K562 (cell line): ENCODE results near the gene C22orf42. TPM values are rescaled to one million over a fixed set of nuclear protein-coding genes. Genes with fewer than 3 reads are reported as not detected.
"Not testable (repeated sequence)": the region's sequence is repeated elsewhere in the genome, so short reads cannot be mapped to it uniquely, and the experiment has no call there.

Experiments
- ATAC-seq: fragments of 200-7000 bp; cut with Tn5 transposase; 3 replicates; pipeline ENCODE4 v1.9.1; 2020; ENCODE audit warnings: moderate library complexity
- BruUV-seq: library from RNA; stranded (reverse); fragments of 400-500 nt; replicated peaks from 2 replicates; lab custom pipeline; 2021; lab: Mats Ljungman, UMichigan
- CTCF ChIA-PET: fragments of 300-600 bp; formaldehyde crosslinking; extraction: SDS; loops from one replicate; lab custom pipeline; 2021; ENCODE audit warnings: low intra/inter-chr PET ratio; lab: Yijun Ruan, JAX
- POLR2A ChIA-PET: fragments of 300-600, 350-650 bp; sonication (Branson Sonifier 250); formaldehyde crosslinking; extraction: SDS; loops from one replicate; lab custom pipeline; 2021; ENCODE audit warnings: antibody characterized with exemption, inconsistent platforms; lab: Yijun Ruan, JAX
- DNase-seq, 4 experiments: peaks; one replicate each; pipeline versions ENCODE4 v3.0.0 to v3.0.0-alpha.2; 2011 to 2018; ENCODE audit warnings: low spot score in 3 of 4, mixed read lengths in 3 of 4; ENCODE audit errors: extremely low read depth in 1 of 4
- FAIRE-seq: peaks from 2 replicates; lab custom pipeline; 2011; peaks lifted over from hg19 to GRCh38; lab: Jason Lieb, UNC
- H2AFZ ChIP-seq: 2 replicates; pipeline ENCODE4 v1.6.0; 2011; ENCODE audit warnings: low read depth, low read length, control low read depth, inconsistent platforms
- H3K27ac ChIP-seq: fragments of 200-600 bp; 3 replicates; pipeline ENCODE4 v1.8.0; 2011; ENCODE audit warnings: low read depth, mild to moderate bottlenecking, control low read depth, inconsistent platforms, low read length, moderate library complexity, mixed read lengths; ENCODE audit errors: extremely low read depth
- H3K27me3 ChIP-seq, 2 experiments: fragments of 300-600 bp in 1 of 2; 2 replicates in 1 of 2; 3 replicates in 1 of 2; pipeline versions ENCODE4 v1.6.0 to v1.8.0; 2011; ENCODE audit warnings: inconsistent platforms in 2 of 2, low read length in 2 of 2, mild to moderate bottlenecking in 1 of 2, mixed read lengths in 1 of 2, moderate library complexity in 1 of 2; ENCODE audit not compliant: control insufficient read depth in 2 of 2, insufficient read depth in 2 of 2
- H3K36me3 ChIP-seq: fragments of 300-600 bp; 3 replicates; pipeline ENCODE4 v1.8.0; 2011; ENCODE audit warnings: mild to moderate bottlenecking, low read length, inconsistent platforms; ENCODE audit not compliant: control insufficient read depth, insufficient read depth
- H3K4me1 ChIP-seq, 2 experiments: fragments of 200-600 bp in 1 of 2; replicated peaks in 1 of 2; 2 replicates in 1 of 2; 3 replicates in 1 of 2; pipeline versions ENCODE4 v1.5.1 to v1.8.0; 2011; ENCODE audit warnings: inconsistent platforms in 2 of 2, low read length in 2 of 2, mild to moderate bottlenecking in 1 of 2, mixed read lengths in 1 of 2, moderate library complexity in 1 of 2; ENCODE audit not compliant: control insufficient read depth in 2 of 2, insufficient read depth in 2 of 2
- H3K4me2 ChIP-seq: 2 replicates; pipeline ENCODE4 v1.6.1; 2011; ENCODE audit warnings: low read length, control low read depth, inconsistent platforms, mixed read lengths; ENCODE audit not compliant: insufficient read depth
- H3K4me3 ChIP-seq: fragments of 200-600 bp; sonication (generic), shearing (Covaris generic); 2 replicates; pipeline ENCODE4 v1.5.1; 2016; ENCODE audit warnings: control low read depth, inconsistent platforms
- H3K79me2 ChIP-seq: fragments of 200-600 bp; 3 replicates; pipeline ENCODE4 v1.8.0; 2011; ENCODE audit warnings: low read length, inconsistent platforms; ENCODE audit not compliant: control insufficient read depth, insufficient read depth
- H3K9ac ChIP-seq, 2 experiments: 2 replicates each; pipeline versions ENCODE4 v1.6.0 to v1.6.1; 2011; ENCODE audit warnings: low read depth in 2 of 2, low read length in 2 of 2, control low read depth in 1 of 2, inconsistent platforms in 1 of 2, mild to moderate bottlenecking in 1 of 2, mixed read lengths in 1 of 2; ENCODE audit not compliant: insufficient read depth in 1 of 2
- H3K9me1 ChIP-seq: one replicate; pipeline ENCODE4 v1.6.0; 2011; ENCODE audit warnings: inconsistent platforms, mild to moderate bottlenecking, low read length, moderate library complexity; ENCODE audit not compliant: control insufficient read depth, insufficient read depth
- H3K9me3 ChIP-seq: replicated peaks from 2 replicates; pipeline ENCODE4 v1.5.1; 2011; ENCODE audit warnings: low read depth, low read length, inconsistent platforms; ENCODE audit not compliant: control insufficient read depth, insufficient read depth
- H4K20me1 ChIP-seq: replicated peaks from 2 replicates; pipeline ENCODE4 v1.6.1; 2011; ENCODE audit warnings: low read length, inconsistent platforms, mixed read lengths; ENCODE audit not compliant: control insufficient read depth, insufficient read depth
- HCFC1 ChIP-seq: IDR thresholded peaks from 2 replicates; pipeline ENCODE4 v1.6.1; 2012; ENCODE audit warnings: low read depth, low read length, improper control_type of control experiment
- WGBS: fragments of 100-300 bp; shearing (Covaris generic); methylation state at CpG from one replicate; pipeline ENCODE4 v1.1.6; 2016; ENCODE audit warnings: low coverage, mixed read lengths; ENCODE audit not compliant: insufficient coverage; ENCODE audit errors: missing lambda C conversion rate; 5-methylcytosine and 5-hydroxymethylcytosine counted together
- in situ Hi-C: fragments of 300-500 bp; cut with MboI; formaldehyde crosslinking; loops from 4 replicates; pipeline ENCODE4 v1.15.0; 2018; ENCODE audit warnings: inconsistent platforms, mixed read lengths
- intact Hi-C: fragments of 100-400 bp; cut with micrococcal nuclease; formaldehyde crosslinking; loops from 2 replicates; pipeline ENCODE4 v1.14.2; 2022
- polyA plus RNA-seq, 8 experiments: library from polyadenylated mRNA; depleted of rRNA in 4 of 8; stranded (reverse) in 5 of 8; unstranded in 3 of 8; fragments of >200 nt; fragmentation: Nextera tagmentation in 2 of 8; fragmentation: Illumina TruSeq in 1 of 8; extraction: Ambion mirVana in 2 of 8; extraction: Trizol in 1 of 8; gene quantifications; 2 replicates each; pipeline versions ENCODE4 v1.2.1 to v1.2.3, GENCODE V29; 2011 to 2014; ENCODE audit warnings: inconsistent platforms in 1 of 8, missing spikeins in 1 of 8
- total RNA-seq, 7 experiments: library from RNA; depleted of rRNA in 6 of 7; stranded (reverse); fragments of >200 nt in 6 of 7; fragmentation: Illumina TruSeq in 2 of 7; extraction: Trizol in 2 of 7; gene quantifications; 2 replicates each; pipeline versions ENCODE4 v1.2.1 to v1.2.3, GENCODE V29; 2011 to 2021; ENCODE audit warnings: low replicate concordance in 1 of 7
- TF ChIP-seq, protein P1 (sequence below): IDR thresholded peaks from 3 replicates; pipeline ENCODE4 v1.6.1; 2011; ENCODE audit warnings: borderline replicate concordance, mild to moderate bottlenecking, moderate library complexity; ENCODE audit not compliant: insufficient read length; ENCODE audit errors: extremely low read depth
- TF ChIP-seq, protein P2 (sequence below): fragments of 250-450 bp; sonication (Bioruptor Pico); IDR thresholded peaks from 2 replicates; pipeline ENCODE4 v1.5.0; 2021; ENCODE audit warnings: mild to moderate bottlenecking, moderate library complexity

Gene C22orf42
- total and polyA plus RNA-seq, 9 of the 15 experiments (the other 6 are each of a cell fraction or from before 2014, with no cell fraction given): not detected

DNA sequence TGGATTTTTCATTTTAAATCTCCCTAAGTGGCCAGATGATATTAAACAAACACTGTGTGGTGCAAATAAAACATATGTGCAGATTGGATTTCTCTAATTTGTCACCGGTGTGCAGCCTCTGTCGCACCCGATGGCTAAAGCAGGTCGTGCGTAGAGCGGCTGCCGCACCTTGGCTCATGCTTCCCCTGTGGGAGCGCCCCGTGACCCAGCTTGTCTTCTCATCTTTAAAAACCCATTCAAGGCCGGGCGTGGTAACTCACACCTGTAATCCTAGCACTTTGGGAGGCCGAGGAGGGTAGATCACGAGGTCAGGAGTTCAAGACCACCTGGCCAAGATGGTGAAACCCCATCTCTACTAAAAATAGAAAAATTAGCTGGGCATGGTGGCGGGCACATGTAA lies 24.3 kb downstream of the C22orf42 start:
- ATAC-seq, H4K20me1 ChIP-seq, H3K36me3 ChIP-seq, H2AFZ ChIP-seq, BruUV-seq, H3K9ac ChIP-seq, POLR2A ChIA-PET, H3K9me1 ChIP-seq, H3K4me3 ChIP-seq, DNase-seq, CTCF ChIA-PET, H3K4me1 ChIP-seq, FAIRE-seq, H3K4me2 ChIP-seq, intact Hi-C loops, H3K79me2 ChIP-seq, in situ Hi-C loops, H3K27ac ChIP-seq, H3K9me3 ChIP-seq: not testable (repeated sequence)
- 25% methylated on average over 7 of the region's 14 CpGs for WGBS
- peaks cover 0 to 13% of the 10 kb centered on the region in 2 experiments; a peak in 1 of 5 replicates for H3K27me3 ChIP-seq

DNA sequence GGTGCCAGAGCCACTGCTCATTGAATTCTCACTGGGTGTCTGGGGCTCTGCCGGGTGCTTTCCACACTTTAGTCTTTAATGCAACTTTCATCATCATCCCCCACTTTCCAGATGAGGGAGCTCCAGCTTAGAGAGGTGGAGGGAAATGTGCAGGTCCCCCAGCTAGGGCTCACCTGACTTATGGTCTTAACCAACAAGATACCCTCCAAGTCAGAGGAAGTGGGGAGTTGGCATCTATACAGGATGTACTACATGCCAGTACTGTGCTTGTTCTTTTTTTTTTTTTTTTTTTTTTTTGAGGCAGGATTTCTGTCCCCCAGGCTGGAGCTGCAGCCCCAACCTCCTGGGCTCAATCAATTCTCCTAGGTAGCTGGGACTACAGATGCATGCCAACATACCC lies 26.3 kb downstream of the C22orf42 start:
- H2AFZ ChIP-seq: no peak overlapping the region
- H3K36me3 ChIP-seq: no peaks in the 10 kb centered on the region
- BruUV-seq: no TSS peak
- no peaks in the 10 kb centered on the region for H3K79me2 ChIP-seq
- POLR2A ChIA-PET: no interaction called here
- H4K20me1 ChIP-seq: no peaks in the 10 kb centered on the region
- in situ Hi-C loops (no loop called here), intact Hi-C loops (no loop called here)
- CTCF ChIA-PET: no interaction called here
- H3K9ac ChIP-seq: no peak overlapping the region
- H3K4me2 ChIP-seq: no peak overlapping the region
- ATAC-seq: no peak
- 0% methylated on average over 1 of the region's 1 CpG for WGBS
- no peaks in the 10 kb centered on the region; a peak in 2 of 5 replicates for H3K4me1 ChIP-seq
- H3K9me1 ChIP-seq: no peaks in the 10 kb centered on the region
- no peak for FAIRE-seq
- no peaks in the 10 kb centered on the region for H3K9me3 ChIP-seq
- H3K27ac ChIP-seq: no peak overlapping the region
- peaks cover 0 to 21% of the 10 kb centered on the region in 2 experiments; a peak in 2 of 5 replicates for H3K27me3 ChIP-seq
- DNase-seq: no peak
- H3K4me3 ChIP-seq: no peak overlapping the region
- TF ChIP-seq, protein P1, sequence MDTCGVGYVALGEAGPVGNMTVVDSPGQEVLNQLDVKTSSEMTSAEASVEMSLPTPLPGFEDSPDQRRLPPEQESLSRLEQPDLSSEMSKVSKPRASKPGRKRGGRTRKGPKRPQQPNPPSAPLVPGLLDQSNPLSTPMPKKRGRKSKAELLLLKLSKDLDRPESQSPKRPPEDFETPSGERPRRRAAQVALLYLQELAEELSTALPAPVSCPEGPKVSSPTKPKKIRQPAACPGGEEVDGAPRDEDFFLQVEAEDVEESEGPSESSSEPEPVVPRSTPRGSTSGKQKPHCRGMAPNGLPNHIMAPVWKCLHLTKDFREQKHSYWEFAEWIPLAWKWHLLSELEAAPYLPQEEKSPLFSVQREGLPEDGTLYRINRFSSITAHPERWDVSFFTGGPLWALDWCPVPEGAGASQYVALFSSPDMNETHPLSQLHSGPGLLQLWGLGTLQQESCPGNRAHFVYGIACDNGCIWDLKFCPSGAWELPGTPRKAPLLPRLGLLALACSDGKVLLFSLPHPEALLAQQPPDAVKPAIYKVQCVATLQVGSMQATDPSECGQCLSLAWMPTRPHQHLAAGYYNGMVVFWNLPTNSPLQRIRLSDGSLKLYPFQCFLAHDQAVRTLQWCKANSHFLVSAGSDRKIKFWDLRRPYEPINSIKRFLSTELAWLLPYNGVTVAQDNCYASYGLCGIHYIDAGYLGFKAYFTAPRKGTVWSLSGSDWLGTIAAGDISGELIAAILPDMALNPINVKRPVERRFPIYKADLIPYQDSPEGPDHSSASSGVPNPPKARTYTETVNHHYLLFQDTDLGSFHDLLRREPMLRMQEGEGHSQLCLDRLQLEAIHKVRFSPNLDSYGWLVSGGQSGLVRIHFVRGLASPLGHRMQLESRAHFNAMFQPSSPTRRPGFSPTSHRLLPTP: no peak
- TF ChIP-seq, protein P2, sequence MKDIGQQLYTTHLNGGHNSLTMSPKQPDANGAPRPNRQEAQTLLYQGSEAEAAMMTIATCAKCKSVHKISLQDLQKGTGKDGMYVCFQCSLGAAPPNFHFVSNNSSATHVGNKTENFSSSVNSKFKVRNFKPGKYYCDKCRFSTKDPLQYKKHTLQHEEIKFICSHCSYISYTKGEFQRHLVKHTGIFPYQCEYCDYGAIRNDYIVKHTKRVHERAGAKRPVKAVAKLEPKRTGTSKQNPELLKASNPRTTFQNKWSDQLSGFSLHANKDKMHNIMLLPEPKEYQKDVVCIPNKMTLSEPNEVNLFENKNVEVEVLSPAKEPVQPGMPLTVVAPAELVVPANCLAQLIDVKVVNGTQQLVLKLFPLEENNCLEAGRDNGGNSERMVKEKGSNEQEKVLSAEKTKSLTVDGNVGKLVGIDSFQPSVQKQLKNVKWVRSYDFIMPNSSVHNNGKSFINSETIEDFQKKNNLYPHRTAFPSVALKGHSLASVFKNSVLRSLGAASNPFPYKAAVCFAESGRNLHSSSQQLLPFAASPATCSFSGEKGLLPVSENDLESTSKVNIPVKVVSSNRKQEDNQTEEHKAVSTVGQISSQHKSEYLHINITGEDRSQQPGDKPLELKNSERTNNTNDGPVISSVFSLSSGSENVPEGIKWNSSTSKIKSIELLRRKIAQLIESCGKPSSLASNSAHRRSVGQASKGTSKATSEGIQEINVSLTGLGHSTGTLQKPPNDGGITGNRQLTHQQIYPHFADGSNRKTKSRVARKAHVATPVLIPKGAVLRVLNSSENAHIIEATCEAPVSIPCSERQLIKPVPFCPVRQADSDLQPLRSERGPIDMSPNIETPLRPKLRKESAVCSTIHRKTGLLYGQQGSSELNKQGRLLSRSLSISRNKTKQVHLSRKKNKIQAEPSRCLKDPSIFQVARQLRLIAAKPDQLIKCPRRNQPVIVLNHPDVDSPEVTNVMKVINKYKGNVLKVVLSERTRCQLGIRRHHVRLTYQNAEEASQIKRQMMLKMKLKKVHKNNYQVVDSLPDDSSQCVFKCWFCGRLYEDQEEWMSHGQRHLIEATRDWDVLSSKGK (CRISPR knock-in tag): no peak
- TF ChIP-seq HCFC1: no peak
